ENCODE data around the gene EHBP1.

EHBP1 gene

GRCh38 chr2:62705859-62706720 lies 577 bp downstream of the EHBP1 start:
- TF ChIP-seq SP7 (tag by site-specific recombination; IDR thresholded peaks at IDR 0.05) (0 out of 2 replicates have a peak, but pooled peaks have one; percentile 12), KLF16 (tag by site-specific recombination; IDR thresholded peaks at IDR 0.05) (0 out of 2 replicates have a peak, but pooled peaks have one; percentile 31), ZEB2 (tag by site-specific recombination; IDR thresholded peaks at IDR 0.05) (peak; percentile 10; the same call in 1 of the 2 replicates), KLF10 (tag by site-specific recombination; IDR thresholded peaks at IDR 0.05) (no peak), ZNF341 (tag by site-specific recombination; IDR thresholded peaks at IDR 0.05; ENCODE audit: low read depth) (peak; percentile 75), ZBTB48 (tag by site-specific recombination; IDR thresholded peaks at IDR 0.05) (peak; percentile 58; the same call in 1 of the 2 replicates), ZNF335 (tag by site-specific recombination; conservative IDR thresholded peaks at IDR 0.05) (peak; percentile 68), ZNF366 (tag by site-specific recombination; conservative IDR thresholded peaks at IDR 0.05) (0 out of 2 replicates have a peak, but pooled peaks have one; percentile 30), TCF7L2 (IDR thresholded peaks at IDR 0.05; ENCODE audit: borderline replicate concordance, low read depth, low read length) (no peak), ZNF19 (tag by site-specific recombination; IDR thresholded peaks at IDR 0.05; ENCODE audit: low read depth) (no peak), ZFP3 (tag by site-specific recombination; IDR thresholded peaks at IDR 0.05; ENCODE audit: low read depth) (no peak; the same call in 1 of the 2 replicates), ZNF777 (tag by site-specific recombination; IDR thresholded peaks at IDR 0.05; ENCODE audit: borderline replicate concordance) (no peak), ZNF404 (tag by site-specific recombination; IDR thresholded peaks at IDR 0.05) (no peak), KLF1 (tag by site-specific recombination; IDR thresholded peaks at IDR 0.05) (no peak), PRDM1 (tag by site-specific recombination; IDR thresholded peaks at IDR 0.05) (0 out of 2 replicates have a peak, but pooled peaks have one; percentile 28), SCRT2 (tag by site-specific recombination; IDR thresholded peaks at IDR 0.05) (no peak), MYNN (tag by site-specific recombination; IDR thresholded peaks at IDR 0.05; ENCODE audit: borderline replicate concordance) (no peak), IKZF3 (tag by site-specific recombination; IDR thresholded peaks at IDR 0.05) (0 out of 2 replicates have a peak, but pooled peaks have one; percentile 31), ZNF18 (tag by site-specific recombination; IDR thresholded peaks at IDR 0.05) (peak; percentile 45; the same call in 1 of the 2 replicates), ZBTB17 (tag by site-specific recombination; IDR thresholded peaks at IDR 0.05) (peak; percentile 86), ZNF529 (tag by site-specific recombination; IDR thresholded peaks at IDR 0.05; ENCODE audit: insufficient replicate concordance) (no peak), ZNF350 (tag by site-specific recombination; IDR thresholded peaks at IDR 0.05) (no peak), GLIS1 (tag by site-specific recombination; IDR thresholded peaks at IDR 0.05) (0 out of 2 replicates have a peak, but pooled peaks have one; percentile 9), CTCF (tag by site-specific recombination; IDR thresholded peaks at IDR 0.05) (peak; percentile 75), GLIS2 (tag by site-specific recombination; IDR thresholded peaks at IDR 0.05) (peak; percentile 49), ZNF785 (tag by site-specific recombination; IDR thresholded peaks at IDR 0.05) (no peak)
- TF ChIP-seq, protein P1, sequence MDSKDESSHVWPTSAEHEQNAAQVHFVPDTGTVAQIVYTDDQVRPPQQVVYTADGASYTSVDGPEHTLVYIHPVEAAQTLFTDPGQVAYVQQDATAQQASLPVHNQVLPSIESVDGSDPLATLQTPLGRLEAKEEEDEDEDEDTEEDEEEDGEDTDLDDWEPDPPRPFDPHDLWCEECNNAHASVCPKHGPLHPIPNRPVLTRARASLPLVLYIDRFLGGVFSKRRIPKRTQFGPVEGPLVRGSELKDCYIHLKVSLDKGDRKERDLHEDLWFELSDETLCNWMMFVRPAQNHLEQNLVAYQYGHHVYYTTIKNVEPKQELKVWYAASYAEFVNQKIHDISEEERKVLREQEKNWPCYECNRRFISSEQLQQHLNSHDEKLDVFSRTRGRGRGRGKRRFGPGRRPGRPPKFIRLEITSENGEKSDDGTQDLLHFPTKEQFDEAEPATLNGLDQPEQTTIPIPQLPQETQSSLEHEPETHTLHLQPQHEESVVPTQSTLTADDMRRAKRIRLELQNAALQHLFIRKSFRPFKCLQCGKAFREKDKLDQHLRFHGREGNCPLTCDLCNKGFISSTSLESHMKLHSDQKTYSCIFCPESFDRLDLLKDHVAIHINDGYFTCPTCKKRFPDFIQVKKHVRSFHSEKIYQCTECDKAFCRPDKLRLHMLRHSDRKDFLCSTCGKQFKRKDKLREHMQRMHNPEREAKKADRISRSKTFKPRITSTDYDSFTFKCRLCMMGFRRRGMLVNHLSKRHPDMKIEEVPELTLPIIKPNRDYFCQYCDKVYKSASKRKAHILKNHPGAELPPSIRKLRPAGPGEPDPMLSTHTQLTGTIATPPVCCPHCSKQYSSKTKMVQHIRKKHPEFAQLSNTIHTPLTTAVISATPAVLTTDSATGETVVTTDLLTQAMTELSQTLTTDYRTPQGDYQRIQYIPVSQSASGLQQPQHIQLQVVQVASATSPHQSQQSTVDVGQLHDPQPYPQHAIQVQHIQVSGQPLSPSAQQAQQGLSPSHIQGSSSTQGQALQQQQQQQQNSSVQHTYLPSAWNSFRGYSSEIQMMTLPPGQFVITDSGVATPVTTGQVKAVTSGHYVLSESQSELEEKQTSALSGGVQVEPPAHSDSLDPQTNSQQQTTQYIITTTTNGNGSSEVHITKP (tag by site-specific recombination; IDR thresholded peaks at IDR 0.05): peak; percentile 86
- peak overlapping the region; percentile 51 for H3K27ac ChIP-seq (ENCODE audit: extremely low read depth, low read depth, low read length)

More at GRCh38 chr2:62705859-62706720, 577 bp downstream of the EHBP1 start:
- peaks cover 7 to 26% of the 10 kb centered on the region in 2 experiments for H3K36me3 ChIP-seq (ENCODE audit: control insufficient read depth in 2 of 2, insufficient read depth in 1 of 2, low read length in 2 of 2)
- H3K9me3 ChIP-seq (ENCODE audit: control insufficient read depth, insufficient read depth, low read depth, low read length): no peaks in the 10 kb centered on the region
- ChIA-PET CTCF (interaction anchor here (0.9 kb wide), 1 partner anchor 248 kb away, joined by 3 read pairs; no protein-coding TSS in a partner anchor), POLR2A (interaction anchor here (0.6 to 1.6 kb wide), 3 partner anchors 190 to 267 kb away, joined by 3 to 6 read pairs (median 3); partner anchors contain the start of gene TMEM17)
- peaks cover 6% of the 10 kb centered on the region for H3K4me1 ChIP-seq (ENCODE audit: control insufficient read depth, insufficient read depth, low read length)
- H3K4me3 ChIP-seq (ENCODE audit: low read depth, low read length): peak overlapping the region; percentile 87
